Measurements from ENCODE around the gene P2RX7.

Gene P2RX7

DNA sequence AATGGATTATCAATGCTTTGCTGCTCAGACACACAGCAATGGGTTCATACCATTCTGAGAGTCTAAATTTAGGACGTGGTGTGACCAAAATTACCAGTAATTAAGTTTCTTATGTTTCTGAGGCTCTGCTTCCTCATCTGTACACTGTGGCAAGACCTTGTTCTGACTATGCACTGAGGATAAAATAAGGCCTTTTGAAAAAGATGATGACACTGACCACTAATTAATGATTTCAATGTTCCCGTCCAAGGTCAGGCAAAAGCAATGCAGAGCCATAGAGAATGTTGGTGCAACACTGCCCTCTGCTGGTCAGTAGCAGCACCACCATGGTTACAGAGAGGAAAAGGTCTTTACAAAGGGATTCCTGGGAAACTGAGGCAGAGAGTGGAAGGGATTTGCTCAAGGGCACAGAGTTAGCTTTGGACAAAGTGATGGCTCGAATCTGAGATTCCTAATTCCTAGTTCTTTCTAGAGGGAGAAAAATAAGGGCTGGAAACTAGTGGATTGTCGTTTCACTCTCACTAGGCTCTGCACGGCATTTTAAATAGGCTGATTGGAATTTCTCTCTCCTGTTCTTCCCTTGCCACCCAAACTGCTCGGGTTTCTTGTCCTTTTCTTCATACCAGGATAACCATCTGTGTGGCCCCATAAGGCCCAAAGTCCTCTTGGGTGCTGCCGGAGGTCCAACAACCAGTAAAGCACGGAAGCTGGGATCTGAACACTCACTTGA is 22.3 kb upstream of the P2RX7 start:
- DNase-seq (ENCODE audit: low read depth in 2 of 2) = peak in 1 of 2 donors; percentile 51

DNA sequence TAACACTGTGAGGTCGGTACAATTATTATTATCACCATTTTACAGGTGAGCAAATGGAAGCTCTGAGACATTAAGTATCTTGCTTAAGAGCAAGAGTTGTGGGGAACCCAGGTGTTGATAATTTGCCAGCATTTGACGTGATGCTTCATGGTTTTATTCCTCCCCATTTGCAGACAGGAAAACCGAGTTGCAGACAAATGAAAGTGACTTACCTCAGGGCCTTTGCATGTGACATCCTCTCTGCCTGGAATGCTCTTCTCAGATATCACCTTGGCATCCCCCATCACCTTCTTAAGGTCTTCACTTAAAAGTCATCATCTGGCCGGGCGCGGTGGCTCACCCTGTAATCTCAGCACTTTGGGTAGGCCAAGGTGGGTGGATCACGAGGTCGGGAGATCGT is 21.0 kb upstream of the P2RX7 start:
- DNase-seq (ENCODE audit: low read depth in 2 of 2) = no peak

DNA sequence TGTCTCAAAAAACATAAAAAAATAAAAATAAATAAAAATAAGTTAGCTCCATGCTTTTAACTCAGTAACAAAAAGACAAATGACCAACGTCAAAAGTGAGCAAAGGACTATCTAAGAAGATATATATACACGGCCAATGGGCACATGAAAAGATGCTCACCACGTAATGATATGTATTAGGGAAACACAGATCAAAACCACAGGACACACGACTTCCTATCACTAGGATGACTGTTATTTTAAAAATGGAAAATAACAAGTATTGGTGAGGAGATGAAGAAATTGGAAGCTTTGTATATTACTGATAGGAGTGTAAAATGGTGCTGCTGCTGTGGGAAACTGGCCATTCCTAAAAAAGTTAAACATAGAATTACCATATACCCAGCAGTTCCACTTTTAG is 20.2 kb upstream of the P2RX7 start:
- DNase-seq (ENCODE audit: low read depth in 2 of 2) = no peak

DNA sequence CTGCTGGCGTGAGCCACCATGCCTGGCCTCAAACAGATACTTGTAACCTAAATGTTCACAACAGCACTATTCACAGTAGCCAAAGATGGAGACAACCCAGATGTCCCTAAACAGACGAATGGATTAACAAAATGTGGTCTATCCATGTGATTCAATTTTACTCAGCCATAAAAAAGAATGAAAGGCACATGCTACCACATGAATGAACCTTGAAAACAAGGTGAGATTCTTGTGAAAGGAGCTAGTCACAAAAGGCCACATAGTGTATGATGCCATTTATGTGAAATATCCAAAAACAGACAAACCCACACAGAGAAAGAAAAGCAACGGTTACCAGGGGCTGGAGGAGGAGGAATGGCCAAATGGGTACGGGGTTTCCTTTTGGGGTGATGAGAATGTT is 19.6 kb upstream of the P2RX7 start:
- DNase-seq (ENCODE audit: low read depth in 2 of 2) = no peak

DNA sequence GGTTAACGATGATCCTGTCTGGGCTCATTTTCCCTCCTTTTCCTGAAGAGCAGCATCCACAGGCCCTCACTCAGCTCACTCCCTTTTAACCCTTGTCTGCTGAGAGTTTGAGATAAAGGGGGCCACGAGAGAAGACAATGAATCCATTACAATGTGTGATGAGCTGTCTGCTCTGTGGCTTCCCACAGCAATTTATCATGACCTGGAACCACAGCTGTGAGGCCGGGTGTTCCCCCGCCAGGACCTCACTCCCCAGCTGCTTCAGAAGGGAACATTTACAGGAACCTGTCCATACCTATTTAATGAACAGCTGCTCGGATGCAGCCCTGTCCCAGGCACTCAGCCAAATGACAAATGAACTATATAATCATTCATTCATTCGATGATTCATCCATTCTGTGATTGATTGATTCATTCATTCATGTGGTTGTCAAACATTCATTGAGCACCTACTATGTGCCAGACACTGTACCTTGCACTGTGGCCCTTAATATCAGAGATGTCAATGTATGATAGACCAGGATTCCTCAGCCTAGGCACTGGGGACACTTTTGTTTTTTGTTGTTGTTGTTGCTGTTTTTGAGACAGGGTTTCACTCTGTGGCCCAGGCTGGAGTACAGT is 18.5 kb upstream of the P2RX7 start:
- no peak for DNase-seq (ENCODE audit: low read depth in 2 of 2)

DNA sequence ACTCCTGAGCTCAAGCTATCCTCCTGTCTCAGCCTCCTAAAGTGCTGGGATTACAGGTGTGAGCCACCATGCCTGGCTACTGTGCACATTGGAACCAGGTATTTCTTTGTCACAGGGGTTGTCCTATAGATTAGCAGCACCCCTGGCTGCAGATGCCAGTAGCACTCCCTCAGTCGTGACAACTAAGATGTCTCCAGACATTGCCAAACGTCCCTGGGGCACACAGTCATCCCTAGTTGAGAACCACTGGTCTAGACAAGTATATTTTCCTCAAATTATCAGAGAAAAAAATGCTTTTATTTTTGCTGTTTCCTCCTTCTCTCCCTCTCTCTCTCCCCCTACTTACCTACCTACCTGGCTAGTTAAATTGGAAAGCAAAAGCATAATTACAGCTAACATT is 17.9 kb upstream of the P2RX7 start:
- no peak for DNase-seq (ENCODE audit: low read depth in 2 of 2)

DNA sequence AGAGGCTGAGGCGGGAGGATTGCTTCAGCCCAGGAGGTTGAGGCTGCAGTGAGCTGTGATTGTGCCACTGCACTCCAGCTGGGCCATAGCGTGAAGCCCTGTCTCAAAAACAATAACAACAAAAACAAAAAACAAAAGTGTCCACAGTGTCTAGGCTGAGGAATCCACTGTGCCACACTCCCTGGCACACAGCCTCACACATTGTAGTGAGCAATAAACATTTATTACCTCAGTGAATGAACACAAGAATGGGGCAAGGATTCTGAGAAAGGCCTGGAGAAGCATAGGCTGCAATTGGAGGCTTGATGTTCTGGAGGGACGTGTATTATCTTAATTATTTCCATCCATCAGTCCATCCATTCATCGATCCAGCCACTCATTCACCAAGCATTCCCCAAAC is 17.1 kb upstream of the P2RX7 start:
- DNase-seq (ENCODE audit: low read depth in 2 of 2) = no peak

DNA sequence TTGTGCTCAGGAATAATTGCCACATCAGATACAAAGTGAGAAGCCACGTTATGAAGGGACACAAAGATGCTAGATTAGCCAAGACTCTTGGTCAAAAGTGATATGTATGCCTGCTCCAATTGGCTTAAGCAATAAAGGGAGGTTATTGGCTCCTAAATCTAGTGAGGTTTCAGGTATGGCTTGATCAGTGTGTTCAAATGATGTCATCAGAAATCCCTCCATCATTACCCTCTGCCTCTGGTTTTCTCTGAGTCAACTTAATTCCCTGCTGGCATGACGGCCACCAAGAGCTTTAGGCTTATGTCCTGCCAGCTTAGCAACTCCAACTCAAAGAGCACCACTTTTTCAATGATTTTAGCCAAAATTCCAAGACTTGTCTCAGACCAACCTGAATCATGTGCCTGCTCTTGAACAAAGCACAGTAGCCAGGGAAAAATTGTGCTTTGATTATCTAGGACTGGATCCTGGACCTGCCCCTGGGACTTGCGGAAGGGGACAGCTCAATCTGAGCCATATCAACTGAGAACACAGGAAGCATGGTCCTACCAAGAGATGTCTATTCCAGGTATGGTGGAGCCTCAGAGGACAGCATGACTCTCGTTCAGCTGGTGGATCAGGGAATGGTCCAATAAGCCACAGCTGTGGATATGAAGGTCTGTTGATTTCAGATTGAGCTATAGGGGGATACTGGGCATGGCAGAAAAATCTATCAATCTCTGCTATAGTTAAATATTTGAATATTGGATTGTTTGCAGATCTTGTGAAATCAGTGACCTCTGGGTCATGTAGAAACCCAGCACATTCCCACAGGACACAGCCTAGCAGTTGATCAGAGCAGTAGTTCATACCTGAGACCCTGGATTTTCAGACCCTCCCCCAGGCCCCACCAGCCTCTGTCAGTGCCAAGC is 16.1 kb upstream of the P2RX7 start:
- no peak for DNase-seq (ENCODE audit: low read depth in 2 of 2)

DNA sequence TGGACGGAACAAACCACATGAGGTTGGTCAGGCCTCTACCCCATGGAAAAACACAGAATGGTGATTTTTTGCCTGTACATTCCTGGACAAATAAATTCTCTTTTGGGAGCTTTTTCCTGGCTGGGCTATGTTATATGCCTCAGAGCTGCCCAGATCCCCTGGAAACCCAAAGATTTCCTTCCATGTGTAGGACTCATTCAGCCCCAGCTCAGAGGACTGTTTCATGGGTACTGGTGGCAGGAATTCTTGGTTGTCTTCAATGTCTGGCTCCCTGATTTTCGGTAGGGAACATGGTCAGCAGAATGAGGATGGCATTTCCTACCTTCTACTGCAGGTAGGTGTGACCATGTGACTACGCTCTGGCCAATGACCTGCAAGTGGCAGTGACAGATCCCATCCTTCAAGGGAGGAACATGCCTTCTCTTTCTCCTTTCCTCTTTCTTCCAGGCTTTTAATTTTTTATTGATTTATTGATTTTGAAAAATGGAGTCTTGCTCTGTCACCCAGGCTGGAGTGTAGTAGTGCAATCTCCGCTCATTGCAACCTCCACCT is 15.4 kb upstream of the P2RX7 start:
- no peak for DNase-seq (ENCODE audit: low read depth in 2 of 2)

DNA sequence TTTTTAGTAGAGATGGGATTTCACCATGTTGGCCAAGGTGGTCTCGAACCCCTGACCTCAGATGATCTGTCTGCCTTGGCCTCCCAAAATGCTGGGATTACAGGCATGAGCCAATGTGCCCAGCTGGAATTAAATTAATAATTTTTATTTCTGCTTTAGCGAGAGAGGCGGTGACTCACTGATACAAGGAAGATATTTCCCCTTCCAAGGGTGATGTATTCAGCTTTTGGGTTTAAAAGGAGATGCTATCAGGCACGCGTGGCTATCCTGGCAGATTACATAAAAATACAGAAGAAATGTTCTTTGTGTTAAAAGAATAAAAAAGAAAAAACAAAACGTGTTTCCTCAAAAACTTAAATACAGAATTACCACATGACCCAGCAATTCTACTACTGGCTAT is 12.4 kb upstream of the P2RX7 start:
- DNase-seq (ENCODE audit: low read depth in 2 of 2) = no peak

DNA sequence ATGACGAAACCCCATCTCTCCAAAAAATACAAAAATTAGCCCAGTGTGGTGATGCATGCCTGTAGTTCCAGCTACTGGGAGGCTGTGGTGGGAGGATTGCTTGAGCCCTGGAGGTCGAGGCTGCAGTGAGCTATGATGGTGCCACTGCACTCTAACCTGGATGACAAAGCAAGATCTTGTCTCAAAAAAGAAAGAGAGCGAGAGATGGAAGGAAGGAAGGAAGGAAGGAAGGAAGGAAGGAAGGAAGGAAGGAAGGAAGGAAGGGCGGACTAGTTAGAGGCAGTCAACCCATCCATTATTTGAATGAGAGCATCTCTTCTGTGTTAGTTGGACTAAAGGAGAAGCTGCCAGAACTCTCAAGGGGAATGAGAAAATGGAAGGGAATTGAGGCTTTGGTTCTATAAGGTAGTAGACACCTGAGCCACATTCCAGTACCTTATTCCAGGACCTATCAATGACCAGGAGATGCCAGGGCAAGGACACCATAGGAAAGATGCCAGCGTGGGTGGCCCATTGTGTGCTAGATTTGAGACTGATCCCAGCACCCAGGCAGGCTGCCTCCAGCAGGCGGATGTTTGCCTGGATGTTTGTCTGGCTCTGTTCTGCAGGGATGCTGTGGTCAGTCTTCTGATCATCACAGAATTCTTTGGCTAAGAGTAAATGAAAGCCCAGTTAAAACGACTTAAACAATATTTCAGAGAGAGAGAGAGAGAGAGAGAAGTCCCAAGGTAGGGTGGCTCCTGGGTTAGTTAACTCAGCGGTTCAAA is 11.5 kb upstream of the P2RX7 start:
- no peak for DNase-seq (ENCODE audit: low read depth in 2 of 2)

DNA sequence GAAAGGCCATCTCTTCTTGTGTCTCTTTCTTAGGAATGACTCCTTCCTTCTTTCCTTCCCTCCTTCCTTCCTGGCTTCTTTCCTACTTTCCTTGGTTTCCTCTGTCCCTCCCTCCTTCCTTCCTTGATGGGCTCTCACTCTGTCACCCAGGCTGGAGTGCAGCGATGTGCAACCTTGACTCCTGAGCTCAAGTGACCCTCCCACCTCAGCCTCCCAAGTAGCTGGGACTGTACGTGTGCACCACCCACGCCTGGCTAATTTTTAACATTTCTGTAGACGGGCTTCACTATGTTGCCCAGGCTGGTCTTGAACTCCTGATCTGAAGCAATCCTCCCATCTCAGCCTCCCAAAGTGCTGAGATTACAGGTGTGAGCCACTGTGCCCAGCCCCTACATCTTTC is 10.9 kb upstream of the P2RX7 start:
- DNase-seq (ENCODE audit: low read depth in 2 of 2) = no peak

DNA sequence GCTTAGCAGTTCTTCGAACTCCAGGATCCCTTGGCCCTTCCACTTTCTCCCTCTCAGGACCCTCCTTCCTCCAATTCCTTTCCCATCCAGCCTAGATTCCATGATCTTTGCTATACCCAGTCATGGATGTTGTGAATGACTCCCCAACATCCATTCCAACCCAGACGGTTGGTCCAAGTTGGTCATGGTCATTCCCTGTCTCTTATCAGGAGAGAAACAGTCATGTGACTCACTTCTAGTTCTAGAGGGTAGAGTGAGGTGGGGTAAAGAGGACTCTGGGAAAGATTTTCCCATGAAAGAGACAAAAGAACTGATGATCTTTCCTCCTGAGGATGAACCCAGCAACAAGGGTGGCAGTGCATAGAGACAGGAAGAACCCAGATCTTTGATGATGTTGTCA is 9.2 kb upstream of the P2RX7 start:
- DNase-seq (ENCODE audit: low read depth in 2 of 2) = no peak

DNA sequence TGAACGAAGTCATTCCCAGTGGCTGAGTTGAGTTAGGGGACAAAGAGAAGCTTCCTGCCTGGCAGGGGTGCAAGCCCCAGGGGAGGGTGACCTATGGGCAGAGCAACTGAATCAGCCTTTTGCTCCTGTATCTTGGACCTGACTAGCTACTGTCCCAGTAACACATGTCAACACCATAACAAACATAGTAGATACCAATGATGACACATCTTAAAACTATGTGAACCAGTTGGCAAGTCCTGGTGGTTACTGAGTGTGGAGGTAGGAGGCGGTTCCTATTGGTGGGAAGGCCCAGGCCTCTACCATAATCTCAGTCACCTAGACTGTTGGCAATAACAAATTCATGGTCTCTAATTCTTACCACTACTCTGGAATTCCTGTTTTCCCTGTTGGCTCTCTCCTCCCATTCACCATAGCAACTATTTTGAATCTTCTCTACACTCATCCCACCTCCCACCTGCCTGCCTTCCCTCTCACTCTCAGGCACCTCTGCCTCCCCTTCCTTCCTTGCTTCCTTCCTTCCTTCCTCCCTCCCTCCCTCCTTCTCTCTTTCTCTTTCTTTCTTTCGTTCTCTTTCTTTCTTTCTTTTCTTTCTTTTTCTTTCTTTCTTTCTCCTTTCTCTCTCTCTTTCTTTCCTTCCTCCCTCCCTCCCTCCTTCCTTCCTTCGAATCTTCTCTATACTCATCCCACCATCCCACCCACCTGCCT is 8.1 kb upstream of the P2RX7 start:
- no peak for DNase-seq (ENCODE audit: low read depth in 2 of 2)

DNA sequence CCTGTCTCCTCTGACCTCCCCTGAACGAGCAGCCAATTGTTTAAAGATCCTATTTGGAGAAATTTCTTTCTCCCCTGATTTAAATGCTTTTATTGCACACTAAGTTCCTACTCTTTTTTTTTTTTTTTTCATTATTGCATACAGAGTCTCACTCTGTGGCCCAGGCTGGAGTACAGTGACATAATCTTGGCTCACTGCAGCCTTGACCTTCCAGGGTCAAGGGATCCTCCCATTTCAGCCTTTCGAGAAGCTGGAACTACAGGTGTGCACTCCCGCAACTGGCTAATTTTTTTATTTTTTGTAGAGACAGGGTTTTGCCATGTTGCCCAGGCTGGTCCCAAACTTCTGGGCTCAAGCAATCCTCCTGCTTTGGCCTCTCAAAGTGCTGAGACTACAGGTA is 5.2 kb upstream of the P2RX7 start:
- no peak for DNase-seq (ENCODE audit: low read depth in 2 of 2)

DNA sequence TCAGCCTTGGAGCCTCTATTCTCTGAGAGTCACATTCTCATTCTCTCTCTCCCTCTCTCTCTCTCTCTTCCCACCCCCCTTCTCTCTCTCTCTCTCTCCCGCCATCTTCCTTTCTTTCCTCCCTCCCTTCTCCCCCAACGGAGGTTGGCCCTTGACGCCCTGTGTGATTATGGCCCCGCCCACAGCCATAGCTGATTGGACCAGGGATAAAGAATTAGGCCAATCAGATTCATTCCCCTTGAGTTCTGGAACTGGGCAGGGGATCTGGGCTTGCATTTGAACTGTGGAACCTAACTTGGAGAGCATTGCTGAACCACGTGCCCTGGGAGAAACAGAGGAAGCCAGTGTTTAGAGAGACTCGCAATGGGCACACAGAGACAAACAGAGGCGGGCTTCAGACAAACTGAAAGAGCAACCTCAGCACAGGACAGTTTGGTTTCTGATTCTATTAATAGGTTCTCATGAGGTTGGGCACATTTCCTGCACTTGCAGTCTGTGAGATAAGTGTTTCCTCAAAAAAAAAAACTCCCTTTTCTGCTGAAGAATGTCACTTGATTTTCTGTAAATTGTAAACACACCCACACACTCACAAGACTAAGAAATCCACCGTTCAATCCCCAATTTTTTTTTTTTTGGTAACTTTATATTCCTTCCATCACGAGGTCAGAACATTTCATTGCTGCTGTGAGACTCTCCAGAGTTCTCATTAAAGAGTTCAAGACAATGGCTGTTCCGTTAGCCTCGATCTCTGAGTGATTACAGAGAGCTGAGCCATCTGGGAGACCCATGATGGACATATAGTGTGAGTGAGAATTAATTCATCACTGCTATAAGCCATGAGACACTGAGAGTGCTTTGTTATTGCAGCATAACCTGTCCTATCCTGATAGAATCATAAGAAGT is 3.5 kb upstream of the P2RX7 start:
- DNase-seq (ENCODE audit: low read depth in 2 of 2) = peak; percentile 71 to 73

DNA sequence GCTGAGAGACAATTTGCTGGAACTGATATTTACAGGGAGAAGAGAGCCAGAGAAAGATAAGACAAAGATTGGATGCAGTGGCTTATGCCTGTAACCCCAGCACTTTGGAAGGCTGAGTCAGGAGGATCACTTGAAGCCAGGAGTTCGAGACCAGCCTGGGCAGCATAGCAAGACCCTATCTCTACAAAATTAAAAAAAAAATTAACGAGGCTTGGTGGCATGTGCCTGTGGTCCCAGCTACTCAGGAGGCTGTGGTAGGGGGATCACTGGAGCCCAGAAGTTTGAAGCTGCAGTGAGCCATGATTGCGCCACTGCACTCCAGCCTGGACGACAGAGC is 2.9 kb upstream of the P2RX7 start:
- DNase-seq (ENCODE audit: low read depth in 2 of 2) = no peak

DNA sequence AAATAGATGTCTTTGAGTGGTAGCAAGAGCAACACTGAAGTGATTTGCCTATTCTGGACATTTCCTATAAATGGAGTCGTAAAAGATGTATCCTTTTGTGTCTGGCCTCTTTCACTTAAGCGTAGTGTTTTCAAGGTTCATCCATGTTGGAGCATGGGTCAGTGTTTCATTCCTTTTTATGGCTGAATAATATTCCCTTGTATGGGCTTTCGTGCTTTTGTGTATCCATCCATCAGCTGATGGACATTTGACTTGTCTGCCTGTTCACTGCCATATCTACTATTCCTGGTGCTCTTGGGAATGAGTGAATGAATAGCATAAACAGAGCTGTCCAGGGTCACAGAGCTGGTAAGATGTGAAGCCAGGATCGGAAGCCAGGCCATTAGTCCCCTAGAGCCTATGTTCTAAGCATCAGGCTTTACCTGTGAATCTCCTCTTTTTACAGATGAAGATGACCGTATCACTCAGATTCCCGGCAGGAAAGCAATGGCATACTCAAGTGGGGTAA is 1.8 kb upstream of the P2RX7 start:
- no peak for DNase-seq (ENCODE audit: low read depth in 2 of 2)

DNA sequence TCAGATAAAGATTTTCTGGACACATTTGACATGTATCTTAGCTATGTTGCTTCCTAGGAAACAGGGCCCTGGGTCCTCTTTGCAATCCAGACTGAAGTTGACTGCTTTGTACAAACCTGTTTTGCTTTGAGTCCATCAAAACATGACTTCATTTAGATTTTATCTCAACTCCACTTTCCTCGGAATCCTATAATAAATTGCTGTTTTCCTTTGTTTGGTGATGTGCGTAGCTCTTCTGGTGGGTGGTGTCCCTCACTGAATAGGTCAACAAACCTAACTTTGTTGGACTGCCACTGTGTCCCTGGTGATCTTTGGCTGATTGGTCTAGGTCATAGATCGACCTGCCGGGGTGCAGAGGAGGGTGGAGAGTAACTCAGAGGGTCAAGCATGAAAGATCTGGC is 735 bp upstream of the P2RX7 start:
- no peak for DNase-seq (ENCODE audit: low read depth in 2 of 2)

DNA sequence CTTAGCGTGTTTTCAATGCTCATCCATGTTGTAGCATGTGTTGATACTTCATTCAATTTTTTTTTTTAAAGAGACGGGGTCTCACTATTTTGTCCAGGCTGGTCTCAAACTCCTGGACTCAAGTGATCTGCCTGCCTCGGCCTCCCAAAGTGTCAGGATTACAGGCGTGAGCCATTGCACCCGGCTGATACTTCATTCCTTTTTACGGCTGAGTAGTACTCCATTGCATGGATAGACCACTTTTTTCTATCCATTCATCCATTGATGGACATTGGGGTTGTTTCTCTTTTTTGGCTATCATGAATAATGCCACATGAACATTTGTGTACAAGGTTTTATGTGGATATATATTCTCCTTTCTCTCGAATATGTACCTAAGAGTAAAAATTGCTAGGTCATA is 1.2 kb downstream of the P2RX7 start:
- DNase-seq (ENCODE audit: low read depth in 2 of 2) = no peak
